GM21423 (cell line): ENCODE measurements around the gene EPN2.
"Not testable (repeated sequence)": the region's sequence is repeated elsewhere in the genome, so short reads cannot be mapped to it uniquely, and the experiment has no call there.

ENCODE experiments used
- ATAC-seq: cut with Tn5 transposase; IDR thresholded peaks from one replicate; pipeline ENCODE4 v1.9.1; 2021; ENCODE audit warnings: mild to moderate bottlenecking, moderate library complexity; ENCODE audit not compliant: unreplicated experiment

EPN2 gene

DNA sequence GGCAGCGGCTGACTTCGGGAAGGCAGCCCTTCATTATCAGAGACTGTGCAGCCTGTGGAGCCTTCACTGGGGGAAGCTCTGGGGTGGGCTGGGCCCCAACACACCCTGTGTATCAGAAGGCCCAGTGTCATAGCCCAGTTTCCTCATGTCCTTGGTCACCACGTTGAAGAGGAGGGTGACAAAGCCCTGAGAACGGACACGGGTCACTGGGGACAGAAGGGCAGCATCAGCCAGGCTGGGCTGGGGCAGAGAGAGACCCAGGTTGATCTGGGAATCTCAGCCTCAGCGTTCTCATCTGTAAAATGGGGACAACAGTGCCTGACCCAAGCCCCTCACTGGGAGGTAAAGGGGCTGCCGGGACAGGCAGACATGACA is 106.1 kb downstream of the EPN2 start:
- ATAC-seq: no peak

DNA sequence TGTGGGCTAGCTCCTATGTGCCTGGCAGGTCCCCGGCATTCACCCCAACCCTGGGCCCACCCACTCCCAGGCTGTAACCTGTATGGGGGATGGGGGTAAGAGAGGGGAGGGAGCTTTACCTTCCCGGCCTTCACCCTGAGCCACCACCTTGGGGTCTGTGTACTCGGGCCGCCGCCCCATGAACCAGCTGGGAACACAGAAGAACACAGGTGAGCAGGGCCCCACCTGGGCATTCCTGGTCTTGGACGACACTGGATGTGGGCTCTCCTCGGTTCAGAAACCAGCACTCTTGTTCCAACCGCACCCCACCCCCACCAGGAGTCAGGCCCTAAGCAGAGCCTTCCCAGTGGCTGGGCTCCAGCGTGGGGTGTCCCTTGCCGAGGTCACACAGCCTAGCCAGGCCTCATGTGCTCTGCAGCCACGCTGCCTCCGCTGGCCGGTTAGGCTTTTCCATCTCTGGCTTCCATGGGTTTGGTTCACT is 106.5 kb downstream of the EPN2 start:
- ATAC-seq: no peak

DNA sequence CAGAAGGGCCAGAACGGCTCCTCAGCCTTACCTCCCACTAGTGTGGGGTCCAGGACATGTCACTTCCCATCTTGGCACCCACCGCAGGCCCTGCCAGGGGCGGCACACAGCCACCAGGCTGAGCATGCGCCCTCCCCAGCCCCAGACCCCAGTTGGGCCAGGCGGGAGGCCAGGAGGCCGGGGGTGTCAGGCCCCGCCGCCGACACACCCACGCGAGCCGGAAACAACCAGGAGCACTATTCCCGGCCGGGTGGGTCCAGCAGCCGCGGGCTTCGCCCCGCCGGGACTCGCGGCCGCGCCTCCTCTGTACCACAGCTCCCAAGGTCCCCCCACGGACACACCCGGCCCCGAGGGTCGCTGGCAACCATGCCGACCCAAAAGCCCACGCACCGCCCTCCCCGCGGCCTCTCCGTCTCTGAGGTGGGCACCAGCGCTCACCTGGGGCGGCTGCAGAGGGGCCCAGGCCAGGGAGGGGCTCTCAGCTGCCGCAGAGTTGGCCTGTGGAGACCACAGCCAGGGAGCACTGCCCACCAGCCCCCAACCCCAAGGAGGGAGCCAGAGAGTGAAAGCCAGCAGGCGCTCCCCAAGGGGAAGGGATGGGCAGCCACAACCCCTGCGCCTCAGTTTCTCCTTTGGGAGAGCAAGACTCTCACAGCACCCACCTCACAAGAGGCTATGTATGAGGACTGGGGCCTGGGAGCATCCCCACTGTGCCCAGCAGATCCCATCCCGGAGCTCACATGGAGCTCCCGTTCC is 107.3 kb downstream of the EPN2 start:
- ATAC-seq: no peak

DNA sequence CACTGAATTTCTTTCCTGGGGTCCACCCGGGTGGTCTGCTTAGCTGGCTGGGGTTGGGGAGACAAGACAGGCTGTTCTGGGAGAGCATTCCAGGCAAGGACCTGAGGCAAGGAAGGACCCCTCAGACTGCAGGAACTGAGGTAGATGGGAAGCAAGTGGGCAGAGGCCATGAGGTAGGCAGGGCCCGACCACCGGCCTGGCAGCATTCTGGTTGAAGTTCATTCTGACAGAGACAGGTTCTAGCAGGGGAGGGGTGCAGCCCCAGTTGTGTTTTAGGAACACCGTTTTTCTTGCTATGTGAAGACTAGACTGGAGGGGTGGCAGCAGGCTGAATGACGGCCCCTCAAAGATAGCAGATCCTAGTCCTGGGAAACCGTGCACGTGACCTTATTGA is 107.9 kb downstream of the EPN2 start:
- no peak for ATAC-seq

DNA sequence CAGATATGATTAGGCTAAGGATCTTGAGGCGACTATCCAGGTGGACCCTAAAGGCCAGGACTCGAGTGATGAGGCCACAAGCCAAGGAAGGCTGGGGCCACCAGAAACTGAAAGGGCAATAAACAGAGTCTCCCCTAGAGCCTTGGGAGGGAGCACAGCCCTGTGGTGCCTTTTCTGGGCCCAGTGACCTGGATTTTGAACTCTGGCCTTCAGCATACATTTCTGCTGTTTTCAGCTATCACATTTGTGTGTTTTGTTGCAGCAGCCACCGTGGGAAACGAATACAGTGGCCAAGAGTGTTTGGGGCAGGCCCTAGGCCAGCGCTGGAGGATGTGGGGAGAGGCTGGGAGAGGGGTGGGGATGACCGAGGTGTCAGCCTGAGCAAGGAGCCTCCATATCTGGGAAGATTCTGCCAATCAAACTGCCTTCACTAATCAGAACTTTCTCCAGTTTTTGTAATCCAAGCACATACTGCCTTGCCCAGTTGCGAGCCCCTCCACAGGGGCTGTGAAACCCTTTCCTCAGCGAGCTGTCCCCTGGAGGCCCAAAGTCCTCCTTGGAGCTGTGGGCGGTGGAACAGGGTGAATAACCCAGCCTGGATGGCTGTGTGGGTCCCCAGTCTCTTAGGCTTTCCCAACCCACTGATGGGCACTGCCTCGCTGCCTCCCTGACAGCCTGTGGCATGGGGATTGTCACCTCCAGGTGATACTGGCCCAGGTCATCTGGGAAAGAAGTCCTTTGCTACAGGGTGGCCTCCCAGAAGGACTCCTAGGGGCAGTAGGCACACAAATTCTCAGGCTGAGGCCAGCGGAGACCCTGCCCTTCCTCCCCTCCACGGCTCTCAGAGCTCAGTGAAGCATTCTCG is 108.6 kb downstream of the EPN2 start:
- no peak for ATAC-seq

DNA sequence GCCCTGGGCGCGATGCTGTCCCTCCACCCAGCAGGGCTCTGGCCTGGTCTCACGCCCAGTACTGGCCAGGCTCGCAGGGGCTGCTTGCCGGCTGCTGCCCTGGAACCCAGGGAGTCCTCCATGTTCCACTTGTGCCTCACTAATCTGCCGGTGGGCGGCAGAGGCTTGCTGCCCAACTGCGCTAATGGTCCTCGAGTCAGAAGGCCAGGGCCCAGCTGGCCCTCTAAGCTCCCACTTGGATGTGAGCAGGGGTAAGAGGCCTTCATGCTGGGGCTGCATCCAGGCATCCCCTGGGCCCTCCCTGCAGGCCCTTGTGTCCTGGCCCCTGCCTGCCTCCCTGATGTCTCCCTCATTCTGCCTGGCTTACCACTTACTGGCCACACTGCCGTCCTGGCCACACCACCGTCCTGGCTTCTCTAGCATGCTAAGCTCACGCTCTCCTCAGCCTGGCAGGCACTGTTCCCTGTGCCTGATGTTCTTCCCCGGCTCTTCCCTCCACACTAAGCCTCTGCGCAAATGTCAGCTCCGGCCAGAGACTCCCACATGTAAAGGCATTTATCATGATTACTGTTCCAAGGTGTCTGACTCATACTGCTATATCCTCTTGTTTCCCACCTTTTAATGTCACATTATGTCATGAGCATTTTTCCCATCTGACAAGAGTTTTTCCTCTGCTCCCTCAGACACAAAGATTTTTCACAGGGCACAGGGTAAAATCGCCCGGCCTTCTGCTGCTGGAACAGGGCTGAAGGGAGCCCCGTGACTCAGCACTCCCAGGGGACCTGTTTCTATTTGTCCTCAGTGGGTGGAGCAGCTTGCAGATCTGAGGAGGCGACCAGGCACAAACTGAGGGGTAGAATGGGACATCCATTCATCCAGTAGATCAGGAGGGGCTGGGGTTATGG is 109.4 kb downstream of the EPN2 start:
- no peak for ATAC-seq

DNA sequence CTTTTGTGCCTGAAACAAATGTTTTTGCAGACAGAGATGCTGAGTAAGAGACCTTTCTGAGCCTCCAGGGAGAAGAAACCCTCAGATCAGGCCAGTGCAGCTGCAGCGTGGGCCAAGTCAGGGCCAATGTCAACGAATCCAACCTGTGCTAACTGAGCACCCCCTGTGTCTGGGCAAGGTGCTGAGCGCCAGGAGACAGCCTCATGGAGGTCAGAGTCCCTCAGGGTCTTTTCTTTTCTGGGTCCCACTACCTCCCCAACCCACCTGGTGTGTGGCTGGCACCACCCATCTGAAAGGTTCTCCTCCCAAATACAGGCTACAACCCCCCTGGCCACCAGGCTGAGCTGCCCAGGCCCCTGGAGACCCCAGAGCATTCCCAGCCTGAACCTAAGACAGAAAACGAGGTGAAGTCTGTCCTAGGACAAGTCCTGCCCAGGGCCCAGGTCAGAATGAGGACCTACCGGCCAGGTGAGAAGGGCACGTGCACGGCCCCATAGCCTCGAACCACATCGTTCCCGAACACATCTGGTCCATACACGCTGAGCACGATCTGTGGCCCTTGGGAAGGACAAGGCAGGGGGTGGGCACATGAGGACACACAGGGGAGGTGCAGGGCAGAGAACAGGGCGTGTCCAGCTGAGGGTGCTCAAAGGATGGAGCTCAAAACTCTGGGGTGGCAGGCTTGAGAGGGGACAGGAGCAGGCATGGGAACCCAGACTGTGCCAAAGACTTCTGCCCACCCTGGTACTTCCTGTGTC is 110.3 kb downstream of the EPN2 start:
- no peak for ATAC-seq

DNA sequence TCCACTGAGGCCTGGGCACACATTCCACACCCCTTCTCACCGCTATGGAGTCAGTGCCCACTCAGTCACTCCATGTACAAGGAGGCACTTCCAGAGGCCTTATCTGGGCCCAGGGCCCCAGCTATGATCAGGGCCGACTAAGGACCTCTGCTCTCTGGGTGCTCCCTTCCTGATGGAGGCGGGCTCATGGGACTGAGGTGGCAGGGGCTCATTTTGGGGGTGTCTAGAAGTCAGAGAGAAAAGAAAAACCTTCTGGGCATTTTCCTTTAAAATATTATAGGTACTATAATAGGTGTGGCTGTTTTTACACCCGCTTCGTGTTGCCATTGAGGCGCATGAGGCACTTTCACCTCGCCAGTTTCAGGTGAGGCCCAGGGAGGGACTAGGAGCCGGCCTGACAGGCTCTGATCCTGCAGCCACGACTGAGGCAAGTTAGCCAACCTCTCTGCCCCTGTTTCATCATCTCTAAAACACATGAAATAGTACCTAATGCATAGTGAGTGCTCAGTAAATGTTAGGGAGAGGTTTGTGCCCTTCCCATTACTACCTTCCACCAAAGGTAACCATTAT is 111.0 kb downstream of the EPN2 start:
- no peak for ATAC-seq

DNA sequence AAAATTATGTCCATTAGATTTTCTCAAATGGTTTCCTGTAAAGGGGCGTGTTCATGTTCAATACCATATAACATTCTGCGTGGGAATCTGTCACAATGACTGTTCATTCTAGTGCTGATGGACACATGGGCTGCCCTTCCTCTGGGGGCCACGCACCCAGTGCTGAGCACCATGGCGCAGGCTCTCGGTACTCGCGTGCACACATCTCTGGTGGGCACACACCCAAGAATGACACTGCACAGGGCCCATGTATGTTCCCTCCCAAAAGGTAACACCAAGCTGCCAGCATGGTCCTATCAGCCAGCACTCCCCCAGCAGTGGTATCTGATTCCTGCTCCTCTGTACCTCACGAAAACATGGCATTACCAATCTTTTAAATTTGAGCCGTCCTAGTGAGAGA is 111.6 kb downstream of the EPN2 start:
- ATAC-seq: no peak

DNA sequence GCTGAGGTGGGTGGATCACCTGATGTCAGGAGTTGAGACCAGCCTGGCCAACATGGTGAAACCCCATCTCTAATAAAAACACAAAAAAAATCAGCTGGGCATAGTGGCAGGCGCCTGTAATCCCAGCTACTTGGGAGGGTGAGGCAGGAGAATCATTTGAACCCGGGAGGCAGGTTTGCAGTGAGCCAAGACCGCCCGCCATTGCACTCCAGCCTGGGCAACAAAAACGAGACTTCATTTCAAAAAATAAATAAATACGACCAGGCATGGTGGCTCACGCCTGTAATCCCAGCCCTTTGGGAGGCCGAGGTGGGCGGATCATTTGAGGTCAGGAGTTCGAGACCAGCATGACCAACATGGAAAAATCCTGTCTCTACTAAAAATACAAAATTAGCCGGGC is 116.2 kb downstream of the EPN2 start:
- ATAC-seq: not testable (repeated sequence)

DNA sequence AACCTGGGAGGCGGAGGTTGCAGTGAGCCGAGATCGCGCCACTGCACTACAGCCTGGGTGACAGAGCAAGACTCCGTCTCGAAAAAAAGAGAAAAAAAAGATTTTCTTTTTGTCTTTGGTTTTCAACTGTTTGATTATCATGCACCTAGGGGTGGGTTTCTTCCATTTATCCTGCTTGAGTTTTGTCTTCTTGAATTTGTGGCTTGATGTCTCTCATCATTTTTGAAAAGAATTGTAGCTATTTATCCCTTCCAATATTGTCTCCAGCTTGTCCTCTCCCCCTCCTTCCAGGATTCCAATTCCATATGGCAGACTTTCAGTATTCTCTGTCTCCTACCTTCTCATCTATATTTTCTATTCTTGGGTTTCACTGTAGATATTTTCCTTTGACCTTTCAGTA is 117.6 kb downstream of the EPN2 start:
- no peak for ATAC-seq

DNA sequence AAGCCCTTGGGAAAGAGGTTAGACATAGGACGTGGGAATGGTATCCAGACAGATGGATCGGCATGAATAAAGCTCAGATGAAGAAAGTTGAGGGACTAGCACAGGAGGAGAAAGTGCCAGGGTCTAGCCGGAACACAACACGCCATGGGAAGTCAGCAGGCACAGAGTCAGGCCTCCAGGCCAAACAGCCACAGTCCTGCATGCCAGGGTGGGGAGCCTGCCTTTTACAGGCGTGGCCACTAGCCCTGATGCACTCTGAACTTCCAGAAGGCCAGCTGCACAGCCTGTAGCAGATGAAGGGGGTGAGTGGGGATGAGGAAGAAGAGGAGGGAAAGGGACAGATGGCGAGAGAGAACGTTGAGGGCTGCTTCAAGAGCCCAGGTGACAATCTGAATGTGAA is 120.2 kb downstream of the EPN2 start:
- no peak for ATAC-seq

DNA sequence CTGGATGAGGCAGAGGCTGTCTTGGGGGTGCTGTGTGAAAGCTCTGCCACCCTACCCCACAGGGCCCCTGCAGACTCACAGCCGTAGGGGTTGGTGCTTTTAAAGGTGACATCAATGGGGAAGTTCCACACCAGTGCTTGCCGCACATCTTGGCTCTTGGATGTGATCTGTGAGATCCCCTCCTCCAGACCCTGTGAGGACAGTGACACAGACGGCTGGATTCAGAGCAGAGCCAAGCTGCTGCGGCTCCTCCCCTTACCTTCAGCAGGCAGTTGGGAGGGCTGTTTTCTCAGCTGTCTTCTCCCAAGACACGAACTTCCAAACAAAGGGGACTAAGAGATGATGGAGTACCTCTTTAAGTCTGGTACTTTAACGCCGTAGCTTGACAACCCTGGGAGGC is 120.6 kb downstream of the EPN2 start:
- ATAC-seq: no peak

DNA sequence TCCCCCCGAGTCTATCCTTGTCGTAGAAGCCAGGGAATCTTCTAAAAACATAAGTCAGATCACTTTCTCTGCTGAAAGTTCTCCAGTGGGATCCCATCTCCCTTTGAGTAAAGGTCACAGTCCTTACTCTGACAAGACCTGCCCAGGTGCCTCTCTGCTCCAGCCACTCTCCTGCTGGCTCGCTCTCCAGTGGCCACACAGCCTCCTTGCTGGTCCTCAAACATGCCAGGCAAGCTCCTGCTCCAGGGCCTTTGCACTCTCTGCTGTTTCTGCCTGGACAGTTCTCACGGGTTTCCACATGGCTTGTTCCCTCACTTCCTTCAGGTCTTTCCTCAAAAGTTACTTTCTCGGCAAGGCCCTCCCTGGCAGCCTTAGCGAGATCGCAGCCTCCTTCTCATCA is 122.0 kb downstream of the EPN2 start:
- no peak for ATAC-seq

DNA sequence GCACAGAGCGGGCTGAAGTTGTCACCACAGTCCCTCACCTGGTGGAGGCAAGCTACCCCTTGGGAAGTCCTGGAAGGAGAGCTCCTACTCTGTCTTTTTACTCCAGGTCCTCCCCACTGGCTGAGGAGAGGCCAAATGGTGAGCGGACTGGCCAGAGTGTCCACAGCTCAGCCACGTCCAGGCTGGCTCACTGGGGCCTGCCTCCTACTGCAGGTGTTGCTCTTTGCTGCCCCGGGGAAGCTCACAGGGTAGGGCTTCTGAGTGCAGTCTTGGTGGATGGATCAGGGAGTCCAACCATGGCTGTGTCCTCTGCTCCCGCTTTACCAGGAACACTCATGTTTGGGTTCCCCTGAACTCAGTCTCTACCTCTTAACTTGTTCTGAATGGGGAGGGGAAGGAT is 122.7 kb downstream of the EPN2 start:
- no peak for ATAC-seq

DNA sequence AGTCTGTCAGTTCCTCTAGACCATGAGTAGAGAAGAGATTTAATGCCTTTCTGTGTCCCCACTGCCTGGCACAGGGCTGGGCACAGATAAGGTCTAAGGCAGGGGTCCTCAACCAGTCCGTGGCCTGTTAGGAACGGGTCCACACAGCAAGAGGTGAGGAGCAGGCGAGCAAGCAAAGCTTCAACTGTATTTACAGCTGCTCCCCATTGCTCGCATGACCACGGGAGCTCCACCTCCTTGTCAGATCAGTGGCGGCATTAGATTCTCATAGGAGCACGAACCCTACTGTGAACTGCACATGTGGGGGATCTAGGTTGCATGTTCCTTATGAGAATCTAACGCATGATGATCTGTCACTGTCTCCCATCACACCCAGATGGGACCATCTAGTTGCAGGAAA is 123.6 kb downstream of the EPN2 start:
- ATAC-seq: no peak

DNA sequence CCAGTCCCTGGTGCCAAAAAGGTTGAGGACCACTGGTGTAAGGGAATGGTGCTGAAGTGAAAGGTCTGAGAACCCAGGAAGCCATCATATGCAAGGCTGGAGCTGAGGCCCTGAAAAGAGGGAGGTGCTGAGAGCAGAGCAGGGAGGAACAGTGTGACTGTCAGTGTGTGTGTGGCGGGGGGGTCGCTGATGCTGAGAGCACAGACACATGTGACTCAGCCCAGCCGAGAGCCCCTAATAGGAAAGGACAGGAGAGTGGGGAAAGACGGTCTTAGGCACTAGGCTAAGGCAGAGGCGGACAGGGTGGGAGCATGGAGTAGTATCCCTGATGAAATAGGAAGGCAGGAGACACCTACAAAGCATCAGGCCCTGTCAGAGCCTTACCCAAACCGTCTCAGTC is 124.2 kb downstream of the EPN2 start:
- no peak for ATAC-seq

DNA sequence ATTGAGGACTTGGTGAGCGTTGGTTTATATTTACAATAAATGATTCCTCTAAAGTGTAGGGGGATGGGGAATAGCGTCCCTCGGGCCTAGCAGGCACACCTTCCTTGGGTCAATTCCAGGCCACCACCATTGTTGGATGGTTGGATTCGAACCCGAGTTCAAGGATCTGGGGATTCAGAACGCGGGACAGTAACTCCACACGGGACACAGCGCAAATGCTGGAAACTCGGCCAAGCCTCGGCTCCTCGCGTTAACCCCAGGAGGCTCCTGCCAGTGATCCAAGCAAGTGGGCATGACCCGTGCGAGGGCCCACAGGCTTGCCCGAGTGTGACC is 124.7 kb downstream of the EPN2 start:
- no peak for ATAC-seq

DNA sequence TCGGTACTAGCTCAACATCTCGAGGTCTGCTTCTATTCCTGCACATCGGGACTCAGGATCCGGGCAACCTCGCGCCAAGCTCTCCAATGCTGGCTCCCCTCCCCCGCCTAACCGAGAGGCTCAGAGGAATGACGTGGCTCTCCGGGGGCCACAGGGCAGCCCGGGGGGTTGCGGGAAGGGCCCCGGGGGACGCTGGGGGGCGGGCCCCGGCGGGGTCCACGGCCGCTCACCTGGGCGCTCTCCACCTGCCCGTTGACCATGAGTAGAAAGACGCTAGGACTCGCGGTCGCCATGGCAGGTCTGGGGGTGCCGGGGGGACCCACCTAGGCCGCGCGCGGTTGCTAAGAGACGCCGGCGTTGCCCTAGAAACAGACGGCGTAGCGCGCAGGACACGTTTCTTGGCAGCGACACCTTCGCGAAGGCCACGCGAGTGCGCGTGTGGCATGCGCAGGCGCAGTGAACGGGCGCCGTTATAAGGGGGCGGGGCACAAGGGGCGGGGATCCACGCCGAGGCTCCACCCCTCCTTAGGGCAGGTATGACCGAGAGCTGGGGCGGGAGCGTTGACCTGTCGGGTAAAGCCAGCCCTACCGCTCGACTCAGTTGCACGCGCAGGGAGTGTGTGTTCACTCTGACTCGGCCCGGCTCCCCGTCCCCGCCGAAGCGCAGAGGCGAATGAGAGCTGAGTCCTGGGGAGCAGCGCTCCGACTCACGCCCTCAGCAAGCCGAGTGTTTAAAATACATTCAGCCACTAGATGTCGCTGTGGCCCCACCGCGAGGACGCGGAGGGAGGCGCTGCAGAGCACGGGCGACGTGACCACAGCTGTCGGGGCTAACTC is 125.3 kb downstream of the EPN2 start, which contains the start of gene B9D1:
TSS of gene B9D1 (minus strand) at position 447 of the 837 bp plus-strand sequence. CDS start at position 293, 154 bp downstream.
- ATAC-seq: peak; percentile 75
